22Rv1 (cell line): ENCODE measurements around the gene LENEP.

Experiments
- ZFX ChIP-seq: fragments of 450-650 bp; IDR thresholded peaks from 2 replicates; pipeline ENCODE4 v1.6.1; 2017; ENCODE audit warnings: antibody characterized with exemption, borderline replicate concordance
- TF ChIP-seq, protein P1 (sequence below): fragments of 450-650 bp; IDR thresholded peaks from 2 replicates; pipeline ENCODE4 v1.5.1; 2017; ENCODE audit warnings: mild to moderate bottlenecking

DNA sequence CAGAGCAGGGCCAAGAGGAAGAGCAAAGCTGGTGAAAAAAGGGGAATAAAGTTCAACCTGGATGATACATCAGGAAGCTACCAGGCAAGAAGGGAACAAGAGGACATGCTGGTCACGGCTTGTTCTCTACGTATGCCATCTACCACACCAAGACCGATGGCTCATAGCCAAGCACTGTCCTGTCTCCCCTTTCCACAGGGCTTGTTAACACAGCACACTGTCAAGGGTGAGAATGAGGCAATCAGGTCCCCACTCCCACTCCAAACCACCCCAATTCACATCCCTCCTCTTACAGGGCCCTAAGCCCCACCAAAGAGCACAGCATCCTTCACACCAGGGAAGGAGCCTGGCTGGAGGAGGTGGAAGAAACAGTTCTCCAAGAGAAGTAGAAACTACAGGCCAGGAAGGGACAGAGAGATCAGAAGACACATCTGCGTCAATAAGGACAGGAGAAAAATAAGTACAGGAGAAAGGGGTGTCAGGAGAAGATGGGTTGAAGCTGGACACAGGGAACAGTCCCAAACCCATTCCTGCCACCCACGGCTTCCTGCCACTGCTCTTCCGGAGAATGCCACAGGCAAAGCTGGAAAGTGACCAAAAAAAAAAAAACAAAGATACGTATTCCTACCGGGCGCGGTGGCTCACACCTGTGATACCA lies 21.9 kb upstream of the LENEP start:
- TF ChIP-seq, protein P1, sequence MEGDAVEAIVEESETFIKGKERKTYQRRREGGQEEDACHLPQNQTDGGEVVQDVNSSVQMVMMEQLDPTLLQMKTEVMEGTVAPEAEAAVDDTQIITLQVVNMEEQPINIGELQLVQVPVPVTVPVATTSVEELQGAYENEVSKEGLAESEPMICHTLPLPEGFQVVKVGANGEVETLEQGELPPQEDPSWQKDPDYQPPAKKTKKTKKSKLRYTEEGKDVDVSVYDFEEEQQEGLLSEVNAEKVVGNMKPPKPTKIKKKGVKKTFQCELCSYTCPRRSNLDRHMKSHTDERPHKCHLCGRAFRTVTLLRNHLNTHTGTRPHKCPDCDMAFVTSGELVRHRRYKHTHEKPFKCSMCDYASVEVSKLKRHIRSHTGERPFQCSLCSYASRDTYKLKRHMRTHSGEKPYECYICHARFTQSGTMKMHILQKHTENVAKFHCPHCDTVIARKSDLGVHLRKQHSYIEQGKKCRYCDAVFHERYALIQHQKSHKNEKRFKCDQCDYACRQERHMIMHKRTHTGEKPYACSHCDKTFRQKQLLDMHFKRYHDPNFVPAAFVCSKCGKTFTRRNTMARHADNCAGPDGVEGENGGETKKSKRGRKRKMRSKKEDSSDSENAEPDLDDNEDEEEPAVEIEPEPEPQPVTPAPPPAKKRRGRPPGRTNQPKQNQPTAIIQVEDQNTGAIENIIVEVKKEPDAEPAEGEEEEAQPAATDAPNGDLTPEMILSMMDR, result no peak
- TF ChIP-seq ZFX, result no peak
